ENCODE results near the gene WDR36.
"Not testable (repeated sequence)": the region's sequence is repeated elsewhere in the genome, so short reads cannot be mapped to it uniquely, and the experiment has no call there.

The WDR36 gene

DNA sequence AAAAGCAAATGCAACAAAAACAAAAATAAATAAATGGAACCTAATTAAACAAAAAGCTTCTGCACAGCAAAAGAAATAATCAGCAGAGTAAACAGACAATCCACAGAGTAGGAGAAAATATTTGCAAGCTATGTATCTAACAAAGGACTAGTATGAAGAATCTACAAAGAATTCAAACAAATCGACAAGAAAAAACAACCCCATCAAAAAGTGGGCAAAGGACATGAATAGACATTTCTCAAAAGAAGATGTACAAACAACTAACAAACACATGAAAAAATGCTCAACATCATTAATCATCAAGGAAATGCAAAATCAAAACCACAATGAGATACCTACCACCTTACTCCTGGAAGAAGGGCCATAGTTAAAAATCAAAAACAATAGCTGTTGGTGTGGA lies 49.3 kb downstream of the WDR36 start:
- not testable (repeated sequence) for DNase-seq

GRCh38 chr5:111142932-111143331 lies 50.8 kb downstream of the WDR36 start:
- no peak for DNase-seq

DNA sequence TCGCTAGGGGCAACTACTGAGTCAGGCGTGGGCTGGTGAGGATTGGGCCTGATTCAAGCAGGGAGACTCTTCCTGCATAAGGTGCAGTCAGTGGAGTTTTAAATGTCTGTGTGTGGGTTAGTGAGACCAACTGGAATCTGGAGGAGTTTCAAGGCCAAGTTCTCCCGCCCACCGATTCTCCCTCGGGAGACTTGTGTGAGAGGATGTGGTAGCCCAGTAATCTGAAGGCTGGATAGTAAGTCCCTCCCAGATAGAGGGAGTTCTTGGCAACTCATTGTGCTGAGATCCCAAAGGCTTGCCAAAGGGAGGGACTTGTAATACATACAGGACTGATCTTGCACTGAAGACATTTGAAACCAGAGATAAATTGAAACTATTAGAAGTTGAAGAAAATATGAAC lies 51.8 kb downstream of the WDR36 start:
- DNase-seq, result no peak

DNA sequence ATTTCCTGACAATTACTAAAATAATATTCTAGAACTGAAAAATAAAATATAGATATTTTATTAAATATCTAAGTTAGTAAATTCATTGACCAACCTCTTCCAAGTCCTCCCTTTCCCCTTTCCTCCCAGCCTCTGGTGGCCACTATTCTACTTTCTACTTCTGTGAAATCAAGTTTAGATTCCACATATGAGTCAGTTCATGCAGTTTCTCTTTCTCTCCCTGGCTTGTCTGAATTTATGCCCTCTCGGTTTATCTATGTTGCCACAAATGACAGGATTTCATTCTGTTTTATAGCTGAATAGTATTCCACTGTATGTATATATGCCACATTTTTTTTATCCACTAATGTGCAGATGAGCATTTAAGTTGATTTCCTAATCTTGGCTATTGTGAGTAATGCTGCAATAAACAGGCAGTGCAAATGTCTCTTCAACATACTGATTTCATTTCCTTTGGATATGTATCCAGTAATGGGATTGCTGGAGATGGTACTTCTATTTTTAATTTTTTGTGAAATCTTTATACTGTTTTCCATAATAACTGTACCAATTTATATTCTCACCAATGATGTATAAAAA lies 52.3 kb downstream of the WDR36 start:
- no peak for DNase-seq

- DNase-seq, result no peak
Measured at GRCh38 chr5:111146053-111146452, 53.9 kb downstream of the WDR36 start.

- no peak for DNase-seq
Measured at GRCh38 chr5:111147502-111147901, 55.4 kb downstream of the WDR36 start.

DNA sequence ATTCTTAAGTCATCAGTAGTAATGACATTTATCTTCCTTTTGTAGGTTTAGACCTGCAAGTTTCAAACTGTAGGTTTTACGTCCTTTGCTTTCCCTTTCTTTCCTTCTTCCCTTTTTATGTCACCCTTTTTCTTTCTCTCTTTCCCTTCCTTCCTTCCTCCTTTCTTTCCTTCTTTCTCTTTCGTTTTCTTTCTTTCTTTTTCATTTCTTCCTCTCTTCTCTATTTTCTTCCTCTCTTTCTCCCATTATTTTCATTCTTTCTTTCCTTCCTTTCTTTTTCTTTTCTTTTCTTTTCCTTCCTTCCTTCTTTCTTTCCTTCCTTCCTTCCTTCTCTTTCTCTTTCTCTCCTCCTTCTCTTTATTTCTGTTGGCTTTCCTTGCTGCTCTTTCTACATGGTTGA lies 59.9 kb downstream of the WDR36 start:
- DNase-seq, result no peak

DNA sequence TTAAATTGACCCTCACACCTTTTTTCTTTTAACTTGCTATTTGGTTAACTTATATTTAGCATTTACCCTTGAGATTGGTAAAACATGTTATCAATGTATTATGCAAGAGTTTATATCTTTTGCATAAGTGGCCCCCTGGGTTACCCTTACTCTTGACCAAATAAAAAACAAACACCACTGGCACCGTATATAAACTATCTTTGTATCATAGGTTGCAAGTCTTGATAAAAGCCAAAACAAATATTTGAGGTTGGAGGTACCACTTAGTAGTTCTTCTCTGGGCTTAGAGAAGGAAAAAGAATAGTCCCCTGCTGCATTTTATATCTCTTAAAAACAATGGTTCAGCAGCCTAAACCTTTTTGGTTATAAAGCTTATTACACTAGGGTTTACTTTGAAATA lies 61.3 kb downstream of the WDR36 start:
- DNase-seq, result no peak

- no peak for DNase-seq
Measured at GRCh38 chr5:111153945-111154344, 61.8 kb downstream of the WDR36 start.

DNA sequence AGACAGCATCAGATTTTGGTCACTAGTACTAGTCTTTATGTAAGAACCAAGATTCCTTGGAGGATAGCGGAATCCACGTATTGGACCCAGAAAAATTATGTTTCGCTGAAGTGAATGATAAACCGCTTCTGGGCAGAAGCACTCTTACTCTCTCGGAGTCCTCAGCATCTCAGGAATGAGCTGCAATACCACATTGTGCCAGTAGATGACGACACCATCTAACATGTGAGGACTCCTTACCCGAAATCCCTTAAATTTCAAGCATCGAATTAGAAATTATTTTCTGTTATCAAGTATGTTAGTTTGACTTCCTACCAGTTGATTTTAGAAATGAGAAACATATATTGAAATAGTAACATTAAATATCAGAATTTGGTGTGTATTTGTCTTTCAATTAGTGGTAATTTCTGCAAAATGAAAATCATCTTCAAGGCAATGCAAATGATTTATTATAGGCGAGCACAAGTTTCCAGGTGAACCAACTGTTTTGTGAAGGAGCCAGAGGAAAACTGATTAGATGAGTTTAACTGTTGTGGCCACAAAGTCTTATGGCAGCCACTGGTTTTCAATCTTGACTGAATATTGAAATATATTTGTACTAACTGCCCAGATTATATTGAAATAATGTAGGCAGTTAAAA lies 66.1 kb downstream of the WDR36 start:
- peak; percentile 71 to 73 for DNase-seq

GRCh38 chr5:111159845-111160244 lies 67.7 kb downstream of the WDR36 start:
- no peak for DNase-seq

GRCh38 chr5:111163000-111163399 lies 70.9 kb downstream of the WDR36 start:
- no peak for DNase-seq

- DNase-seq, result no peak
Measured at GRCh38 chr5:111165058-111165457, 72.9 kb downstream of the WDR36 start.

DNA sequence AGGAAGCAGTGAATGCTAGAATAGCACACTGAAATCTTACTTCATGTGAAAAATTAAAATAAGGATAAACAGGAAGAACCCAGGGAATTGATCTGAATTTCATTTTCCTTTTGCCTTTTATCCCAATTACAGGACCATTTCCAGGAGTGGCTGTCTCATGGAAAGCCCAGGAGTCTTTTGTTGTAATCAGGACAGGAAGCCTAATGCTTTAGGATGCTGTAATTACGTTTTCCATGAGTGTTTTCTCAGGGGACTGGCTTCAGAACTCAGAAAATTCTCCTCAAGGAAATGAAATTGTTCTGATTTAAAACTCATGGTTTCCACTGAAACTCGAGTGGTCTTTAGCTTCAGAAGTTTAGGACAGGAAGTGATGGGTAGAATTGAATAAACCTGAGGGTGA lies 75.4 kb downstream of the WDR36 start:
- DNase-seq, result no peak

GRCh38 chr5:111168608-111169007 lies 76.5 kb downstream of the WDR36 start:
- DNase-seq, result no peak

GRCh38 chr5:111169269-111169668 lies 77.1 kb downstream of the WDR36 start:
- DNase-seq, result no peak

DNA sequence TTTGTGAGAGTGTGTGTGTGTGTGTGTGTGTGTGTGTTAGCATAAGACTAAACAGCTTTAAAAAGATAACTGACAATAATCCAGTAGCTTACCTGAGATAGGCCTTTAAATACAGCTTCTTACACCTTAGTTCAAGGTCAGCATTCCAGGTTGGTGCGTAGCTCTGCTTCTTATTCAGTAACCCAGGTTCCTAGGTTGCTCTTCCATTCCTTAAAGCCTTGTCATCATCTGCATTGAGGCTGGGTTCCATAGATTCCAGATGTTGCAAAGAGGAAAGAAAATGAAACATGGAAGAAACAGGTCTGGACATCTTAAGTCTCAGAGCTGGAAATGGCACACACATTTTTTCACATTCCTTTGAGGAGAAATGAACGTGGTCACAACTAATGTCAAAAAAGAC lies 78.1 kb downstream of the WDR36 start:
- DNase-seq, result no peak

DNA sequence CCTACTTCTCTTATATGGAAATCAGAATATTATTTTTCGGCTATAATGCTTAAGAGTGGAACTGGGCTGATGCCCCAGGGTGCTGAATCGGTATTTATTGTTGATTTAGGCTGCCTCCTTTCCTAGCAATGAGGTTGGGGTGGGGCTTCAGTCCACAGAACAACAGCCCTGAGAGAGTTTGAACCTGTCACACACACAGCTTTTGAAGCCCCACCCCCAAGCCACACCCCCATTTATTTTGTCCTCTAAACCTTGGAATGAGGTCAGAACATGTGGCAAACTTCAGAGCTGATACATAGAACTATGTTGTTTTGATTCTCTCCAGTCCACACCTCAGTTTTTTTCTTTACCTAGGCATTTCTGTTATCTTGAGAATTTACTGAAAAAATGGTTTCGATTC lies 80.4 kb downstream of the WDR36 start:
- peak in 1 of 2 experiments; percentile 2 for DNase-seq

GRCh38 chr5:111173476-111173875 lies 81.3 kb downstream of the WDR36 start:
- no peak for DNase-seq

All from stimulated activated CD4-positive, alpha-beta T cell treated with anti-CD3 and anti-CD28 coated beads, Interleukin-4, amount 100 ng/mL, for 4 hours (primary cell).